Cardiac septum (tissue), 1 donor: ENCODE measurements around the gene NUSAP1. TPM values are rescaled to one million over a fixed set of nuclear protein-coding genes. Genes with fewer than 3 reads are reported as not detected.
"Not testable (repeated sequence)": the region's sequence is repeated elsewhere in the genome, so short reads cannot be mapped to it uniquely, and the experiment has no call there.

Experiments used
- DNase-seq: peaks from one replicate; pipeline ENCODE4 v3.0.0-alpha.2; 2020; ENCODE audit warnings: low spot score
- intact Hi-C: fragments of 100-400 bp; cut with DNase I; formaldehyde crosslinking; loops from one replicate; pipeline ENCODE4 v1.14.0; 2022
- total RNA-seq: library from RNA; stranded (reverse); fragmentation: NEBNext Ultra II Directional; extraction: Animal tissue kit (Norgen Biotek cat#: 25700); gene quantifications from one replicate; pipeline ENCODE4 v1.2.1, GENCODE V29; 2021
- donor health status: DM: no; HTN: no; CAD: no.

The NUSAP1 gene
- total RNA-seq, 1 donor from 2014 or later: 1.1 TPM

DNA sequence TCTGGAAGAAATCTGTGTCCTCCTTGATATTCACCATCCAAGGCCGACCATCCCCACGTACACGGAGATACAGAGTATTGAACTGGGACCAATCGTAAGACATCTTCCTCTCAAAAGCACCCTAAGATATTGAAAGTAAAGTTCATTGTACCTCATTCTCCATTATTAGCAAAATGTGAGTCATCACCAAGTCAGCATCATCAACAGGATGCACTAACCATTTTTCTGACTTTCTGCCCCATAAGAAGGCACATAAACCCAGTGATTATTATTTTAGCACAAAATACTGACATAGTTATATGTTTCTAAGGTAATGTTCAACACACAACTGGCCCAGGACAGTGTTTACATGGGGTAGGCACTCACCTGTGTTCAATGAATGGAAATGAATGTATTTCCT lies 62.2 kb downstream of the NUSAP1 start:
- intact Hi-C loops: no loop called here
- no peak for DNase-seq

DNA sequence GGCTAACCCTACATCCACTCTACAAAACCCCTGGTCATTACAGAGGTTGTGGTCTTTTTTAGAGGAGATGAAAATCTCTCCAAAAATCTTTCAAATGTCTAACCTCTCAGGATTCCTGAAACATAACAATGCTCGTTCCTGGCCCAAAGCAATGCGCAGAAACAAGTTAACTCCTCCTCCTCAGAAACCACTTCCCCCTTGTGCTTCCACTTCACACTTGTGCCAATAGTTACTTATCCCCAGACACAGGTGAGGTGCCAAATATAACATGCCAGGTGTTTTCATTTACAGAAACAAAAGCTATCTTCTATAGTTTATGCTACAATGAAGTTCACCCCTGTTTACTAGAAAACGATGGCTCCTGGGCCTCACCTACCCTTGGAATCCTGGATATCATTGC lies 63.4 kb downstream of the NUSAP1 start:
- DNase-seq: no peak
- intact Hi-C loops: no loop called here

DNA sequence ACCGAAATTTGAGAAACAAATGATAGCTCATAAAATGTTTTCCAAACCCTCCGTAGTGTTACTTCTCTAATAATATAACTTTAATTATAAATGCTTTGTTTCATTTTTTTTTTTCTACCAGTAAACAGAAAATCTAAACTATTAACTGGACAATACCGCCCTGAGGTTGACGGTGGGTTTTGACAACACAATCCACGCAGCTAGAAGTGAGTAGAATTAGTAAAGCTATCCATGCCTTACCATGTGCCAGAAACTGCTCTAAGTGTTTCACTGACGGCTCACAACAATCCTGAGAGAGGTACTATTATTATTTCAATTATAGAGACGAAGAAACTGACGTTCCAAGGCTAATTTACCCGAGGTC lies 69.2 kb downstream of the NUSAP1 start:
- intact Hi-C loops: loop anchor here (1.0 kb wide), 1 partner anchor 14 kb away; no protein-coding TSS in a partner anchor

GRCh38 chr15:41407341-41407740 lies 74.7 kb downstream of the NUSAP1 start:
- intact Hi-C loops: no loop called here
- DNase-seq: no peak

More for the DNA sequence above, 69.2 kb downstream of the NUSAP1 start:
- DNase-seq: no peak

DNA sequence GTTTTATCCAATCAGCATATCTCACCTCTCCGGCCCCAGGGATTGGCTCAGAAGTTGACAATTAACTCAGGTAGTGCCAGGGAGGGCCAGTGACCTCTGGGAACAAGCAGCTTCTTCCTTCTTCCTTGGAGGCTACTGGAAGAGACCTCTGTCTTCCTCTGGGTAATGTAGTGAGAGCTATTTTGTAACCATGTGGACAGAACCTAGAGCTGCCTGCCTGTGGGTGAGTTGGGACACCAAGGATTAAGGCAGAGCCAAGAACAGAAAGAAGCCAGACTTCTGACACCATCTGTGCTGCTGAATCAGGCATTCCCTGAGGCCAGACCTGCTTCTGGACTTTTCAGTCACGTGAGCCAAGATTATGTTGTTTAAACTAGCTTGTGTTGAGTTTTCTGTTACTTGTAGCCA lies 75.6 kb downstream of the NUSAP1 start:
- no peak for DNase-seq
- intact Hi-C loops: no loop called here

GRCh38 chr15:41411031-41411430 lies 78.3 kb downstream of the NUSAP1 start:
- no peak for DNase-seq
- intact Hi-C loops: no loop called here

GRCh38 chr15:41411441-41411840 lies 78.8 kb downstream of the NUSAP1 start:
- intact Hi-C loops: no loop called here
- DNase-seq: no peak

DNA sequence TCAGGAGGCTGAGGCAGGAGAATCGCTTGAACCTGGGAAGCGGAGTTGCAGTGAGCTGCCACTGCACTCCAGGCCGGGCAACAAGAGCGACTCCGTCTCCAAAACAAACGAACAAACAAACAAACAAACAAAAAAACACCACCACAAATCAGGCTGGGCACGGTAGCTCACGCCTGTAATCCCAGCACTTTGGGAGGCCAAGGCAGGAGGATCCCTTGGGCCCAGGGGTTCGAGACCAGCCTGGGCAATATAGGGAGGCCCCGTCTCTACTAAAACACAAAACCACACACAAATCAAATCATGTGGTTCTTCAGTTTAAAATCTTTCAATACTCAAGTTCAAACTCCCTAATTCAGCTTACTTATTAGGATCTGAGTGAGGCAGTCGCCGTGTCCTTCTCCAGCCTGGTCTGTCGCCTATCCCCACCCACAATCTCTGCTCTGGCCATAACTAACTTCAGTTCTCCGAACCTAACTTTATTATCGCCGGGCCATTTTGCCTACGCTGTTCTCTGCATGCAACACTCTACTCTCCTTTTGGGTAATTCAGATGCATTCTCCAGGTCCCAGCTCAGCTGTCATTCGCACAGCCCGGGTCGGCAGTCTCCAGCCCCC lies 83.6 kb downstream of the NUSAP1 start:
- no peak for DNase-seq
- intact Hi-C loops: loop anchor here (1.0 kb wide), 1 partner anchor 14 kb away; the partner anchor contains the start of gene NDUFAF1

DNA sequence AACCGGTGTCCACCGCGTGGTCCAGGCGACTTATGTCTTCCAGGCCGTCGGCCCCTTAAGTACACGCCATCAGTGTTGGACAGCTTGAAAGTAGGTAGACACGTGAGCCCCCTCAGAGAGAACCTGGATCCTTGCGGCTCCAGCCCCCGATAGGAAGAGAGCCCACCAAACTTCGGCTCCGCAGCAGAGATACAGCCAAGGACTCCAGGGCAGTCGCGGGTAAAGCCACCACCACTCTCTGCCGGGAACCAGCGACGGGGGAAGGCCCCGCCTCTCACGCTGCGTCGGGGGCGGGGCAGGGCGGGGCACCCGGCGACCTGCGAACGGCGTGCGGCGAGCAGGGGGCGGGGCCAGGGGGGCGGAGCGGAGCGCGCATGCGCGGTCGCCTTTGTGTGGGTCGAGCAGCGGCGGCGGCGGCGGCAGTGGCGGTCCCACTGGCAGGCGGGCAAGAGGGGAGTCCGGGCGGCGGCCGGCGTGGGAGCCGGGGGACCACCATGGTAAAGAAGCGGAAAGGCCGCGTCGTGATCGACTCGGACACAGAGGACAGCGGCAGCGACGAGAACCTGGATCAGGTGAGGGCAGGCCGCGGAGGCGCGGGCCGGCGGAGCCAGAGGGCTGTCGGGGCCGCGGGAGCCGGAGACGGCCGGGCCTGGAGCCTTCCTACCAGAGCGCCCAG lies 84.2 kb downstream of the NUSAP1 start, which contains the start of gene RTF1:
RTF1 (plus strand) TSS at position 354 of the 676 bp plus-strand sequence; CDS start at position 375, 21 bp downstream.
- DNase-seq: peak; percentile 99
- intact Hi-C loops: loop anchor here (1.0 kb wide), 1 partner anchor 15 kb away; the partner anchor contains the start of gene NDUFAF1

- DNase-seq: peak; percentile 76
- intact Hi-C loops: no loop called here
Measured at GRCh38 chr15:41417418-41418195, 84.9 kb downstream of the NUSAP1 start.

DNA sequence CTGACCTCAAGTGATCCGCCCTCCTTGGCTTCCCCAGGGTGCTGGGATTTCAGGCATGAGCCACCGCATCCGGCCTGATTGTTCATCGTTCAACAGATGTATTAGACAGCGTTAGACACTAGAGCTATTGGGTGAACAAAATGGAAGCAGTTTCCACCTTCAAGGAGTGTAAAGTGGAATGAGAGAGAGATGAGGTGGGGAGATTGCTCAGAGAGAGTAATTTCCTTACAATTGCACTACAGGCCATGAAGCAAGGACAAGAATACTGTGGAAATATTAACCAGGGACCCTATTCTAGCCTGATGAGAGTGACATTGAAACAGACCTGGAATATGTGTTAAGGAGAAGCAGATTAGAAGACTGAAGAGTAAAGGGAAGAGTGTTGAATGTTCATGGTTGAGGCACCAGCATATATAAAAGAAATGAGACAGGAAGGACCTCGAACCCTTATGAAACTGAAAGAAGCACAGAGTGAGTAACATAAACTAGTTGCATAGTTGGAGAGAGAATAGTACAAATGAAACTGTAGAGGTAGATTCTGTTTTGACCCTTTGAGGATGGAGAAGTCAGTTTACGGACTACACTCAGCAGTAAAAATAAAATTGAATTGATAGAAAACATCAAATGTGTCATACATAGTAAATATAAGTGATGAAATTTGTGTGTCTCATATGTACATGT lies 91.4 kb downstream of the NUSAP1 start:
- intact Hi-C loops: no loop called here

DNA sequence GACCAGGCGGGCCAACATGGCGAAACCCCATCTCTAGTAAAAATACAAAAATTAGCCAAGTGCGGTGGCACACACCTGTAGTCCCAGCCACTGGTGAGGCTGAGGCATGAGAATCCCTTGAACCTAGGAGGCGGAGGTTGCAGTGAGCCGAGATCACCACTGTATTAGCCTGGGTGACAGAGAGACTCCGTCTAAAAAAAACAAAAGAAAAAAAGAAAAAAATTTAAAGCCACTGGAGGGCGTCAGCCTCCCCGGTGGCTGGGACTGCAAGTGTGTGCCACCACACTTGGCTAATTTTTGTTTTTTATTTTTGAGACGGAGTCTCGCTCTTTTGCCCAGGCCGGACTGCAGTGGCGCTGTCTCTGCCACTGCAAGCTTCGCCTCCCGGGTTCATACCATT lies 92.1 kb downstream of the NUSAP1 start:
- DNase-seq: no peak

More for the DNA sequence above, 91.4 kb downstream of the NUSAP1 start:
- no peak for DNase-seq

GRCh38 chr15:41425907-41426306 lies 93.2 kb downstream of the NUSAP1 start:
- intact Hi-C loops, DNase-seq: not testable (repeated sequence)

More for the DNA sequence above, 92.1 kb downstream of the NUSAP1 start:
- intact Hi-C loops: no loop called here

DNA sequence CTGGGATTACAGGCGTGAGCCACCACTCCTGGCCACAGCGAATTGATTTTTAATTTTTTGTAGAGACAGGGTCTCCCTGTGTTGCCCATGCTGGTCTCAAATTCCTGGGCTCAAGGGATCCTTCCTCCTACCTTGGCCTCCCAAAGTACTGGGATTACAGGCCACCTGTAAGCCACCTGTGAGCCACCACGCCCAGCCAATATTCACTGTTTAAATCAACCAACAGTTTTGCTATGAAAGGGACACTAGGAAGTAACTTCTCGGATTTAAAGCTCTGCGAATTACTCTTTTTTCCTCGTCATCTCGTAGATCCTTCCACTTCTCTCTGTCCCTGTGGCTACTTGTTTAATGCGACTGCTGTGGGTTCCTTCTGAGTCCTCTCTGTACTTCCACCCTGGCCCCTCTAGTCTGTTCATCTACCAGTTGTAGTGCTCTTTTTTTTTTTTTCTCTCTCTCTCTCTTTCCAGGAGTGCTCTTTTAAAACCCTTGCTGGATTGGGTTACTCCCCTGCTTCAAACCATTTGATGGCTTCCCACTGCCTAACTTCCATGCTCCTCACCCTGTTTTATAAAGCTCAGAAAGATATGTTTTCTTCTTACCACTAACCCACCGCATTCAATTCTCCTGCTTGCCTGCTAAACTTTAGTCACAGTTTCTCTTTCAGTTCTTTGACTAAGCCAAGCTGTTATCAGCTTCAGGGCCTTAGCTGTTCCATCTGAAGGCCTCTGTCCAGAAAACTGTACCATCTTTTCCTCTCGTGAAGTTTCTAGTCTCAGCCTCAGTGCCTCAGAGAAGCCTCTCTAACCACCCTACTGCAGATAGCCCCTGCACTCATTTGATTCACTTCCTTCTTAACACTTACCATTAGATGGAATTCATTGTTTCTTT lies 96.6 kb downstream of the NUSAP1 start:
- intact Hi-C loops: no loop called here
- no peak for DNase-seq

Other genes with a start within 250 kb of the NUSAP1 start
- 13.3 TPM for gene INO80, start 216.6 kb upstream of the NUSAP1 start, total RNA-seq
- not detected for gene EXD1, start 102.1 kb upstream of the NUSAP1 start, total RNA-seq
- gene CHP1, start 101.6 kb upstream of the NUSAP1 start, total RNA-seq: 104 TPM
- not detected for gene OIP5, start 290 bp upstream of the NUSAP1 start, total RNA-seq
- 29.7 TPM for gene NDUFAF1, start 69.6 kb downstream of the NUSAP1 start, total RNA-seq
- 26.8 TPM for gene RTF1, start 84.2 kb downstream of the NUSAP1 start, total RNA-seq
- 1.0 TPM for gene ITPKA, start 161.0 kb downstream of the NUSAP1 start, total RNA-seq
- gene LTK, start 180.9 kb downstream of the NUSAP1 start, total RNA-seq: 0.65 TPM
- 18.5 TPM for gene RPAP1, start 211.4 kb downstream of the NUSAP1 start, total RNA-seq
- gene TYRO3, start 226.3 kb downstream of the NUSAP1 start, total RNA-seq: 3.6 TPM